Ascending aorta (tissue), 2 donors: ENCODE results near the gene MED15. TPM values are rescaled to one million over a fixed set of nuclear protein-coding genes. Genes with fewer than 3 reads are reported as not detected.
"Not testable (repeated sequence)": the region's sequence is repeated elsewhere in the genome, so short reads cannot be mapped to it uniquely, and the experiment has no call there.

Experiments
- DNase-seq, 2 donors: peaks; one replicate each; pipeline ENCODE4 v3.0.0-alpha.2; 2019; ENCODE audit warnings: low spot score in 2 of 2
- H3K27ac ChIP-seq, 2 donors: fragments of 200-600 bp; sonication (generic); one replicate each; pipeline ENCODE4 v1.5.1; 2016 to 2017; ENCODE audit warnings: mild to moderate bottlenecking in 1 of 2
- H3K27me3 ChIP-seq: fragments of 200-600 bp; sonication (generic); one replicate; pipeline ENCODE4 v1.5.1; 2017
- H3K36me3 ChIP-seq, 2 donors: fragments of 200-600 bp; sonication (generic); one replicate each; pipeline ENCODE4 v1.5.1; 2016
- H3K4me1 ChIP-seq, 2 donors: fragments of 200-600 bp; sonication (generic); one replicate each; pipeline ENCODE4 v1.5.1; 2016 to 2017; ENCODE audit warnings: mild to moderate bottlenecking in 1 of 2
- H3K4me3 ChIP-seq, 2 donors: fragments of 200-600 bp; sonication (generic); one replicate each; pipeline ENCODE4 v1.5.1; 2016 to 2017; ENCODE audit warnings: mild to moderate bottlenecking in 1 of 2
- H3K9me3 ChIP-seq, 2 donors: fragments of 200-600 bp; sonication (generic); one replicate each; pipeline ENCODE4 v1.5.1; 2016
- CTCF ChIP-seq, 3 experiments: fragments of 200-600 bp in 2 of 3; fragments of 450-650 bp in 1 of 3; sonication (generic) in 2 of 3; IDR thresholded peaks; one replicate each; pipeline ENCODE4 v1.5.1; 2016 to 2019; ENCODE audit warnings: antibody characterized with exemption in 3 of 3, mild to moderate bottlenecking in 1 of 3, moderate library complexity in 1 of 3
- intact Hi-C: fragments of 100-400 bp; cut with DNase I; formaldehyde crosslinking; loops from one replicate; pipeline ENCODE4 v1.15.1; 2023
- total RNA-seq: library from RNA; depleted of rRNA; stranded (reverse); fragments of >200 nt; gene quantifications from one replicate; pipeline ENCODE4 v1.1.0, GENCODE V29; 2016

MED15 gene
- total RNA-seq, 1 donor from 2014 or later: 204 TPM

GRCh38 chr22:20618488-20618887 lies 111.1 kb downstream of the MED15 start:
- intact Hi-C loops: no loop called here
- Histone ChIP-seq H3K27me3 (no peaks in the 10 kb centered on the region), H3K36me3 (no peaks in the 10 kb centered on the region), H3K4me3 (no peak overlapping the region), H3K4me1 (no peaks in the 10 kb centered on the region), H3K9me3 (no peaks in the 10 kb centered on the region), H3K27ac (no peak overlapping the region)
- no peak for TF ChIP-seq CTCF (IDR thresholded peaks at IDR 0.05)
- no peak for DNase-seq

GRCh38 chr22:20619045-20619892 lies 111.9 kb downstream of the MED15 start:
- Histone ChIP-seq H3K9me3 (no peaks in the 10 kb centered on the region), H3K4me1 (no peaks in the 10 kb centered on the region), H3K27me3 (no peaks in the 10 kb centered on the region), H3K27ac (no peak overlapping the region), H3K4me3 (no peak overlapping the region), H3K36me3 (no peaks in the 10 kb centered on the region)
- TF ChIP-seq CTCF (IDR thresholded peaks at IDR 0.05): no peak
- DNase-seq: no peak
- intact Hi-C loops: no loop called here

- intact Hi-C loops, H3K9me3 ChIP-seq, H3K27me3 ChIP-seq, H3K4me1 ChIP-seq, H3K27ac ChIP-seq, H3K4me3 ChIP-seq, DNase-seq, H3K36me3 ChIP-seq: not testable (repeated sequence)
These were observed 112.4 kb downstream of the MED15 start for GRCh38 chr22:20619893-20620194.

- Histone ChIP-seq H3K27me3 (no peaks in the 10 kb centered on the region), H3K4me1 (no peaks in the 10 kb centered on the region), H3K9me3 (no peaks in the 10 kb centered on the region), H3K36me3 (no peaks in the 10 kb centered on the region), H3K4me3 (no peak overlapping the region), H3K27ac (no peak overlapping the region)
- no peak for TF ChIP-seq CTCF (IDR thresholded peaks at IDR 0.05)
- no peak for DNase-seq
- intact Hi-C loops: no loop called here
These were observed 113.8 kb downstream of the MED15 start for GRCh38 chr22:20621162-20621561.

- Histone ChIP-seq H3K4me3 (no peak overlapping the region), H3K27ac (no peak overlapping the region), H3K4me1 (no peaks in the 10 kb centered on the region), H3K27me3 (no peaks in the 10 kb centered on the region), H3K36me3 (no peaks in the 10 kb centered on the region), H3K9me3 (no peaks in the 10 kb centered on the region)
- DNase-seq: no peak
- TF ChIP-seq CTCF (IDR thresholded peaks at IDR 0.05): no peak
- intact Hi-C loops: no loop called here
These were observed 115.4 kb downstream of the MED15 start for GRCh38 chr22:20622650-20623339.

GRCh38 chr22:20624161-20624616 lies 116.8 kb downstream of the MED15 start:
- DNase-seq: no peak
- intact Hi-C loops: no loop called here
- H3K27me3 ChIP-seq: no peaks in the 10 kb centered on the region
- no peak overlapping the region for H3K4me3 ChIP-seq
- no peaks in the 10 kb centered on the region for H3K9me3 ChIP-seq
- no peaks in the 10 kb centered on the region for H3K36me3 ChIP-seq
- H3K4me1 ChIP-seq: no peaks in the 10 kb centered on the region
- no peak overlapping the region for H3K27ac ChIP-seq
- TF ChIP-seq CTCF (IDR thresholded peaks at IDR 0.05): no peak
